ENCODE measurements around the gene CNTROB. TPM values are rescaled to one million over a fixed set of nuclear protein-coding genes. Genes with fewer than 3 reads are reported as not detected.

CNTROB gene
- total RNA-seq, 8 experiments from 2014 or later: 19.3 to 40.7 (median 31.7) TPM

- in situ Hi-C loops (cut with MboI; ENCODE audit: low pct_unique_long_range_greater_than_20kb in 2 of 9, low sequenced_read_pairs in 9 of 9, unreplicated experiment in 9 of 9): no loop called here
- ATAC-seq (replicated peaks in 6 of 8): no peak
- Histone ChIP-seq H3K27ac (no peak overlapping the region), H3K4me3 (no peak overlapping the region), H3K4me1 (replicated peaks in 1 of 2) (no peaks in the 10 kb centered on the region)
- WGBS, 10 experiments: 57 to 100% (median 84%) methylated on average over 1 to 7 of the region's 9 CpGs
Measured at GRCh38 chr17:7959503-7960253, 27.7 kb downstream of the CNTROB start.

GRCh38 chr17:7961421-7961820, 29.4 kb downstream of the CNTROB start:
- H3K27ac ChIP-seq: no peak overlapping the region
- WGBS, 10 experiments: 6 to 100% (median 45%) methylated on average over 1 to 2 of the region's 2 CpGs
- H3K4me1 ChIP-seq (replicated peaks in 1 of 2): no peaks in the 10 kb centered on the region
- H3K4me3 ChIP-seq: no peak overlapping the region
- in situ Hi-C loops (cut with MboI; ENCODE audit: low pct_unique_long_range_greater_than_20kb in 2 of 9, low sequenced_read_pairs in 9 of 9, unreplicated experiment in 9 of 9): no loop called here
- ATAC-seq (replicated peaks in 6 of 8): no peak

- no peaks in the 10 kb centered on the region for H3K4me1 ChIP-seq (replicated peaks in 1 of 2)
- 17 to 100% (median 67%) methylated on average over 1 to 2 of the region's 2 CpGs; no CpG with 5 or more reads in 5 of the 10 experiments for WGBS, 10 experiments
- in situ Hi-C loops (cut with MboI; ENCODE audit: low pct_unique_long_range_greater_than_20kb in 2 of 9, low sequenced_read_pairs in 9 of 9, unreplicated experiment in 9 of 9): no loop called here
- H3K4me3 ChIP-seq: no peak overlapping the region
- no peak overlapping the region for H3K27ac ChIP-seq
- no peak for ATAC-seq (replicated peaks in 6 of 8)
Measured at GRCh38 chr17:7967751-7968150, 35.7 kb downstream of the CNTROB start.

GRCh38 chr17:7969433-7969832, 37.4 kb downstream of the CNTROB start:
- in situ Hi-C loops (cut with MboI; ENCODE audit: low pct_unique_long_range_greater_than_20kb in 2 of 9, low sequenced_read_pairs in 9 of 9, unreplicated experiment in 9 of 9): no loop called here
- ATAC-seq (replicated peaks in 6 of 8): no peak
- Histone ChIP-seq H3K4me3 (no peak overlapping the region), H3K4me1 (replicated peaks in 1 of 2) (no peaks in the 10 kb centered on the region), H3K27ac (no peak overlapping the region)
- 33 to 100% (median 85%) methylated on average over 1 to 6 of the region's 6 CpGs; no CpG with 5 or more reads in 1 of the 10 experiments for whole genome bisulfite sequencing, 10 experiments

- Histone ChIP-seq H3K4me3 (no peak overlapping the region), H3K4me1 (replicated peaks in 1 of 2) (no peaks in the 10 kb centered on the region), H3K27ac (no peak overlapping the region)
- ATAC-seq (replicated peaks in 6 of 8): no peak
- WGBS, 10 experiments: 7 to 57% (median 40%) methylated on average over 1 to 4 of the region's 4 CpGs; no CpG with 5 or more reads in 1 of the 10 experiments
- in situ Hi-C loops (cut with MboI; ENCODE audit: low pct_unique_long_range_greater_than_20kb in 2 of 9, low sequenced_read_pairs in 9 of 9, unreplicated experiment in 9 of 9): no loop called here
Measured at GRCh38 chr17:7971651-7972050, 39.6 kb downstream of the CNTROB start.

GRCh38 chr17:7972131-7972785, 40.3 kb downstream of the CNTROB start:
- WGBS, 10 experiments: 63 to 100% (median 97%) methylated on average over 4 to 7 of the region's 8 CpGs; no CpG with 5 or more reads in 2 of the 10 experiments
- peak in 2 of 8 experiments; percentile 17 to 25 for ATAC-seq (replicated peaks in 6 of 8)
- Histone ChIP-seq H3K27ac (no peak overlapping the region), H3K4me3 (no peak overlapping the region), H3K4me1 (replicated peaks in 1 of 2) (no peaks in the 10 kb centered on the region)
- in situ Hi-C loops (cut with MboI; ENCODE audit: low pct_unique_long_range_greater_than_20kb in 2 of 9, low sequenced_read_pairs in 9 of 9, unreplicated experiment in 9 of 9): no loop called here

GRCh38 chr17:7974638-7975131, 42.7 kb downstream of the CNTROB start:
- Histone ChIP-seq H3K4me3 (no peak overlapping the region), H3K4me1 (replicated peaks in 1 of 2) (no peaks in the 10 kb centered on the region), H3K27ac (no peak overlapping the region)
- in situ Hi-C loops (cut with MboI; ENCODE audit: low pct_unique_long_range_greater_than_20kb in 2 of 9, low sequenced_read_pairs in 9 of 9, unreplicated experiment in 9 of 9): loop anchor here in 1 of 9 experiments (25.0 kb wide), 1 partner anchor 237 kb away; no protein-coding TSS in a partner anchor
- ATAC-seq (replicated peaks in 6 of 8): no peak

- 58 to 100% (median 87%) methylated on average over 2 to 4 of the region's 4 CpGs; no CpG with 5 or more reads in 2 of the 10 experiments for WGBS, 10 experiments
- in situ Hi-C loops (cut with MboI; ENCODE audit: low pct_unique_long_range_greater_than_20kb in 2 of 9, low sequenced_read_pairs in 9 of 9, unreplicated experiment in 9 of 9): loop anchor here in 1 of 9 experiments (25.0 kb wide), 1 partner anchor 240 kb away; no protein-coding TSS in a partner anchor
- no peak for ATAC-seq (replicated peaks in 6 of 8)
Measured at GRCh38 chr17:7977039-7977438, 45.0 kb downstream of the CNTROB start.

GRCh38 chr17:7977805-7978204, 45.8 kb downstream of the CNTROB start:
- H3K4me3 ChIP-seq: no peak overlapping the region
- WGBS, 10 experiments: 36 to 100% (median 84%) methylated on average over 1 to 5 of the region's 5 CpGs
- H3K27ac ChIP-seq: no peak overlapping the region
- in situ Hi-C loops (cut with MboI; ENCODE audit: low pct_unique_long_range_greater_than_20kb in 2 of 9, low sequenced_read_pairs in 9 of 9, unreplicated experiment in 9 of 9): loop anchor here in 1 of 9 experiments (25.0 kb wide), 1 partner anchor 241 kb away; no protein-coding TSS in a partner anchor
- no peaks in the 10 kb centered on the region for H3K4me1 ChIP-seq (replicated peaks in 1 of 2)
- ATAC-seq (replicated peaks in 6 of 8): no peak

More at GRCh38 chr17:7977039-7977438, 45.0 kb downstream of the CNTROB start:
- Histone ChIP-seq H3K27ac (no peak overlapping the region), H3K4me3 (no peak overlapping the region), H3K4me1 (replicated peaks in 1 of 2) (no peaks in the 10 kb centered on the region)

- WGBS, 10 experiments: 0 to 100% (median 76%) methylated on average over 2 to 7 of the region's 7 CpGs; no CpG with 5 or more reads in 1 of the 10 experiments
- no peaks in the 10 kb centered on the region for H3K4me1 ChIP-seq (replicated peaks in 1 of 2)
- H3K4me3 ChIP-seq: no peak overlapping the region
- no peak overlapping the region for H3K27ac ChIP-seq
- in situ Hi-C loops (cut with MboI; ENCODE audit: low pct_unique_long_range_greater_than_20kb in 2 of 9, low sequenced_read_pairs in 9 of 9, unreplicated experiment in 9 of 9): loop anchor here in 2 of 9 experiments (10.0 to 25.0 kb wide), 2 partner anchors 157 to 245 kb away; no protein-coding TSS in a partner anchor
- ATAC-seq (replicated peaks in 6 of 8): peak in 3 of 8 experiments; percentile 36 to 57 (median 36)
Measured at GRCh38 chr17:7982173-7982572, 50.2 kb downstream of the CNTROB start.

GRCh38 chr17:7982666-7983065, 50.7 kb downstream of the CNTROB start:
- no peak overlapping the region for H3K4me3 ChIP-seq
- H3K27ac ChIP-seq: no peak overlapping the region
- in situ Hi-C loops (cut with MboI; ENCODE audit: low pct_unique_long_range_greater_than_20kb in 2 of 9, low sequenced_read_pairs in 9 of 9, unreplicated experiment in 9 of 9): loop anchor here in 2 of 9 experiments (10.0 to 25.0 kb wide), 2 partner anchors 158 to 245 kb away; no protein-coding TSS in a partner anchor
- WGBS, 10 experiments: 75 to 100% (median 87%) methylated on average over 2 to 5 of the region's 6 CpGs; no CpG with 5 or more reads in 1 of the 10 experiments
- H3K4me1 ChIP-seq (replicated peaks in 1 of 2): no peaks in the 10 kb centered on the region
- peak in 3 of 8 experiments; percentile 25 to 49 (median 38) for ATAC-seq (replicated peaks in 6 of 8)

- ATAC-seq (replicated peaks in 6 of 8): no peak
- Histone ChIP-seq H3K27ac (no peak overlapping the region), H3K4me1 (replicated peaks in 1 of 2) (no peaks in the 10 kb centered on the region), H3K4me3 (no peak overlapping the region)
- WGBS, 10 experiments: 40 to 90% (median 72%) methylated on average over 1 to 6 of the region's 9 CpGs; no CpG with 5 or more reads in 5 of the 10 experiments
- in situ Hi-C loops (cut with MboI; ENCODE audit: low pct_unique_long_range_greater_than_20kb in 2 of 9, low sequenced_read_pairs in 9 of 9, unreplicated experiment in 9 of 9): loop anchor here in 2 of 9 experiments (10.0 to 25.0 kb wide), 2 partner anchors 160 to 248 kb away; no protein-coding TSS in a partner anchor
Measured at GRCh38 chr17:7984904-7985303, 52.9 kb downstream of the CNTROB start.
